IPS-18c (cell line): ENCODE measurements around the gene PTX4.

Experiments used
- H3K4me3 ChIP-seq: 2 replicates; pipeline ENCODE4 v1.7.0; 2013; ENCODE audit warnings: low read depth, mild to moderate bottlenecking, low read length, moderate library complexity; ENCODE audit not compliant: insufficient read depth
- H3K9me3 ChIP-seq: one replicate; pipeline ENCODE4 v1.6.1; 2013; ENCODE audit warnings: mild to moderate bottlenecking, low read length, moderate library complexity; ENCODE audit not compliant: control insufficient read depth, insufficient read depth

PTX4 gene

GRCh38 chr16:1505912-1506311, 17.2 kb upstream of the PTX4 start:
- H3K4me3 ChIP-seq: no peak overlapping the region
- no peaks in the 10 kb centered on the region for H3K9me3 ChIP-seq

DNA sequence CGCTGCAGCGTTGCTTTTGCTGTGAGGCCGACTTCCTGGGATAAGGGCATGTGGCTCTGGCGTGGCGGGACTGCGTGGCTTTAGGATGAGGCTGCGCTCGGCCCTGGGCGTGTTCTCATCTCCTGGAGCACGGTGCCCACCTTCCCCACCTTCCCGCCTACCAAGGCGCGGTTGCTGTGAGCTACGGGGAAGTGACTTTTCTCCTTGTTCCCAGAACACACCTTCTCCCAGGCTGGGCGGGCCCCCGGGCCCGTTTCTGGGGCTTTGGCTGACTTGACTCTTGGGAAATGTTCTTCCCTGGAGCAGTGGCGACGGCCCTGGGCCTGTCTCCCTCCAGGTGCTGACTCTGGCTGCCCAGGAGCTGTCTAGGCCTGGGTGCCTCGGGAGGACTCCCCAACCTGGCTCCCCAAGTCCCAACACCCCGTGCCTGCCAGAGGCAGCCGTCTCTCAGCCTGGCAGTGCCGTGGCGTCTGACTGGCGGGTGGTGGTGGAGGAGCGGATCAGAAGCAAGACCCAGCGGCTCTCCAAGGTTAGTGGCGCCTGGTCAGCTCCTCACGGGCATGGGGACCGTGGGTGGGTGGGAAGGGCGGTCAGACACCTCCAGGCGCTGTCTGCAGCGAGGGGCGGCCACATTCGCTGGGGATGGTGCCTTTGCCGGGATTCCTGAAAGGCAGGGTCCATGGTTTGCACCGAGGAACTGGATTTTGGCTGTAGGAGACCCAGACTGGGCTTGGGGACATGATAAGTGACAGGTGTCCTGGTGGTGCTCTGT, 16.5 kb upstream of the PTX4 start:
- H3K9me3 ChIP-seq: no peaks in the 10 kb centered on the region
- H3K4me3 ChIP-seq: no peak overlapping the region

- Histone ChIP-seq H3K4me3 (no peak overlapping the region), H3K9me3 (no peaks in the 10 kb centered on the region)
These were observed 14.6 kb upstream of the PTX4 start for GRCh38 chr16:1503110-1503955.

DNA sequence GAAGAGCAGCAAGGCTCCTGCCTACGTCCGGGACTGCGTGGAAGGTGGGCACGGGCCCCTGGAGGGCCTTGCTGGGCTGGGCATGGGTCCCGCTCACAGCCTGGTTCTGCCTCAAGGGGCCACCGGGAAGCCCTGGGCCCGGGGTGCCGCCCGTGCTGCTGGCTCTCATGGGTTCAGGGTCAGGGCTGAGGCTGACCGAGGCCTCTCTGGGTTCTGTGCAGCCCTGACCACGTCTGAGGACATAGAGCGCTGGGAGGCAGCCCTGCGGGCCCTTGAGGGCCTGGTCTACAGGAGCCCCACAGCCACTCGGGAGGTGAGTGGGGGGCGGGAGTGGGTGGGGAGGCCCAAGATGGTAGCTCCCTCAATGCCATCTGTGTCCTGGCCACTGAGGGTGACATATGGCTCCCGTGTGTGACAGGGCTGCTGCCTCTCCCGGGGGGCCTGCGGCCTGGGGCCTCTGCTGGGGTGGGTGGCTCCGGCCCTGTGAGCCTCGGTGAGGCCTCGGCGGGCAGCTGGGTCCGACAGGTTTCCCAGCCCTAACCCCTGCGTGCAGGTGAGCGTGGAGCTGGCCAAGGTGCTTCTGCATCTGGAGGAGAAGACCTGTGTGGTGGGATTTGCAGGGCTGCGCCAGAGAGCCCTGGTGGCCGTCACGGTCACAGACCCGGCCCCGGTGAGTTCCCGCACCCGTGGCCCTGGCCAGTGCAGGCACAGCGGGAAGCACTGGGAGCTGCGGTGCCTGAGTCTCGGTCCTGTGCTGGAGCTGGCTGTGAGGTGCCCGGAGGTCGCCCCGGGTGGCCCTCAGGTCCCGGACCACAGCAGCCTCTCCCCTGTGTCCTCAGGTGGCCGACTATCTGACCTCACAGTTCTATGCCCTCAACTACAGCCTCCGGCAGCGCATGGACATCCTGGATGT, 13.6 kb upstream of the PTX4 start:
- H3K9me3 ChIP-seq: no peaks in the 10 kb centered on the region
- H3K4me3 ChIP-seq: no peak overlapping the region

- Histone ChIP-seq H3K4me3 (no peak overlapping the region), H3K9me3 (no peaks in the 10 kb centered on the region)
These were observed 12.9 kb upstream of the PTX4 start for GRCh38 chr16:1501630-1502029.

- Histone ChIP-seq H3K9me3 (no peaks in the 10 kb centered on the region), H3K4me3 (no peak overlapping the region)
These were observed 11.9 kb upstream of the PTX4 start for GRCh38 chr16:1500465-1501150.

- H3K4me3 ChIP-seq: no peak overlapping the region
These were observed 11.2 kb upstream of the PTX4 start for GRCh38 chr16:1499756-1500464.

GRCh38 chr16:1498899-1499676, 10.3 kb upstream of the PTX4 start:
- Histone ChIP-seq H3K4me3 (no peak overlapping the region), H3K9me3 (no peaks in the 10 kb centered on the region)

More at GRCh38 chr16:1499756-1500464, 11.2 kb upstream of the PTX4 start:
- H3K9me3 ChIP-seq: no peaks in the 10 kb centered on the region

- Histone ChIP-seq H3K9me3 (no peaks in the 10 kb centered on the region), H3K4me3 (no peak overlapping the region)
These were observed 8.4 kb upstream of the PTX4 start for GRCh38 chr16:1497014-1497598.

- H3K4me3 ChIP-seq: no peak overlapping the region
- H3K9me3 ChIP-seq: no peaks in the 10 kb centered on the region
These were observed 7.7 kb upstream of the PTX4 start for GRCh38 chr16:1496464-1496863.

GRCh38 chr16:1495889-1496262, 7.1 kb upstream of the PTX4 start:
- H3K9me3 ChIP-seq: no peaks in the 10 kb centered on the region

DNA sequence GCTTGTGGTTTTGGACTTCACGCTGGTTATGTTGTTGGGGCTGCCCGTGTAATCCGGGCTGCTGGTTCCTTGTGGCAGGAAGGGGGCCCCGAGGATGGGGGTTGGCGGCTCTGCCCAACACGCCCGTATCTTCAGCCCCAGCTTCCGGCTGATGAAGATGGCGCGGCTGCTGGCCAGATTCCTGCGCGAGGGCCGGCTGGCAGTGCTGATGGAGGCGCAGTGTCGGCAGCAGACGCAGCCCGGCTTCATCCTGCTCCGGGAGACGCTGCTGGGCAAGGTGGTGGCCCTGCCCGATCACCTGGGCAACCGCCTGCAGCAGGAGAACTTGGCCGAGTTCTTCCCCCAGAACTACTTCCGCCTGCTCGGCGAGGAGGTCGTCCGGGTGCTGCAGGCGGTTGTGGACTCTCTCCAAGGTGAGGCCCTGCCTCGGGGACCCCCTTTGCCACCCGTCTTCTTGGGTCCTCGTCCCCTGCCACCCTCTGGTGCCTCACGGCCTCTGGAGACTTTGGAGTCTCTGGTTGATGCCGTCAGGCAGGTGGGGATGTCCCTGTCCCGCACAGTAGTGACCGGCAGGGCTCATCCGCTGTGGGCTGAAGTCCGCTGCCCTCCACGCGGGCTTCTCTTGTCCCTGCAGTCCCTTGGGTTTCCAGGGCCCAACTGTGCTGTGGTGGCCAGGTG, 6.6 kb upstream of the PTX4 start:
- no peak overlapping the region for H3K4me3 ChIP-seq

More at GRCh38 chr16:1495889-1496262, 7.1 kb upstream of the PTX4 start:
- no peak overlapping the region for H3K4me3 ChIP-seq

DNA sequence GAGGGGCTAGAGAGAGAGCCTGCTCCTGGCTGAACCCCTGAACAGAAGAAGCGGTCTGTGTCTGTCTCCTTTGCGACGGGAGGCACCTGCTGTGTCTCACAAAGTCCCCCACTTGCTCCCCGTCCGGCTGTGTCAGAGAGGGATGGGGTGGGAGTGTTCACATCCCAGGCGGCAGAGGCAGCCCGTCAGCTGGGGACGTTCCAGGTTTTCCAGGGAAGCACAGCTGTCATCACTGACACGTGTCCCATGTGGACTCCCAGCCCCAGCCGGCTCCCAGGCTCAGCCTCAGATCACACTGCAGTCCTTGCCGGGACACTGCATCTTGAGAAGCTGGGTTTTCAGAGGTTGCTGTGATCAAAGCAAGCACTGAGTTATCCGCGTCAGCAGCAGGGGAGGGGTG, 6.0 kb upstream of the PTX4 start:
- Histone ChIP-seq H3K4me3 (no peak overlapping the region), H3K9me3 (no peaks in the 10 kb centered on the region)

More for the DNA sequence above, 6.6 kb upstream of the PTX4 start:
- no peaks in the 10 kb centered on the region for H3K9me3 ChIP-seq

GRCh38 chr16:1494129-1494640, 5.4 kb upstream of the PTX4 start:
- H3K9me3 ChIP-seq: no peaks in the 10 kb centered on the region
- H3K4me3 ChIP-seq: peak overlapping the region; percentile 91

DNA sequence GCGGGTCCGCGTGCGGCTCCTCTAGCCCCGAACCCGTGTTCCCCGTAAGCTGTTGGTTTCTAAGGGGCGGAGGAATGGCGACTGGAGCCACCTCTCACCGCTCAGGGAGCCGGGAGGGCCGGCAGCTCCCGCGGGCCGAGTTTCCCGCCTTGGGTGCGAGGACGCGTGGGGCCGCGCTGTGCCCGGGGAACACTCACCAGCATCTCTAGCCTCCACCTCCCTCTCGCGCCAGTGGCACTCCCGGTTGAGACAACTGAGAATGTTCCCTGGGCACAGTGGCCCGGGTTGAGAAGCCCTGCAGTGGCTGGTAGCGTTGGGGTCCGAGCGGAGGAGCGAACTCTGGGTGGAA, 5.0 kb upstream of the PTX4 start:
- Histone ChIP-seq H3K4me3 (peak overlapping the region; percentile 91), H3K9me3 (no peaks in the 10 kb centered on the region)
